PC-3 (cell line): ENCODE results near the gene CIB4.

Experiments
- CTCF ChIP-seq: fragments of 300-600 bp; sonication (generic); conservative IDR thresholded peaks from 2 replicates; pipeline ENCODE4 v1.5.1; 2017; ENCODE audit warnings: antibody characterized with exemption, low read depth, mild to moderate bottlenecking, low read length
- EZH2 ChIP-seq: fragments of 300-600 bp; sonication (generic); IDR thresholded peaks from one replicate; pipeline ENCODE4 v1.6.1; 2017; ENCODE audit warnings: antibody characterized with exemption, mild to moderate bottlenecking, low read length; ENCODE audit not compliant: unreplicated experiment

GRCh38 chr2:26642429-26642828, 1.3 kb upstream of the CIB4 start:
- TF ChIP-seq CTCF (no peak), EZH2 (no peak)
